ENCODE data around the gene EIF4EBP3.

DNA sequence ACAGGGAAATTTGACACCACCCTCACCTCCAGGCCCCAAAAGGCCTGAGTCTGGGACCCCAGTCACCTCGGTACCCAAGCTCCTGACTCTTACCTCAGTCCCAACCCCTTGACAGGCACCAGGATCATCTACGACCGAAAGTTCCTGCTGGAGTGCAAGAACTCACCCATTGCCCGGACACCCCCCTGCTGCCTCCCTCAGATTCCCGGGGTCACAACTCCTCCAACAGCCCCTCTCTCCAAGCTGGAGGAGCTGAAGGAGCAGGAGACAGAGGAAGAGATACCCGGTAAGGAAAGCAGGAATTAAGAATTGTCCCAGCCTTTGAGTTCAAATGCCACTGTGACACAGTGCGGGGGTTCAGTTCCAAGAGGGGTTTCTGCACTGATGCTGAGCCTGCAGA is 1.3 kb downstream of the EIF4EBP3 start:
- TF ChIP-seq, protein P1, sequence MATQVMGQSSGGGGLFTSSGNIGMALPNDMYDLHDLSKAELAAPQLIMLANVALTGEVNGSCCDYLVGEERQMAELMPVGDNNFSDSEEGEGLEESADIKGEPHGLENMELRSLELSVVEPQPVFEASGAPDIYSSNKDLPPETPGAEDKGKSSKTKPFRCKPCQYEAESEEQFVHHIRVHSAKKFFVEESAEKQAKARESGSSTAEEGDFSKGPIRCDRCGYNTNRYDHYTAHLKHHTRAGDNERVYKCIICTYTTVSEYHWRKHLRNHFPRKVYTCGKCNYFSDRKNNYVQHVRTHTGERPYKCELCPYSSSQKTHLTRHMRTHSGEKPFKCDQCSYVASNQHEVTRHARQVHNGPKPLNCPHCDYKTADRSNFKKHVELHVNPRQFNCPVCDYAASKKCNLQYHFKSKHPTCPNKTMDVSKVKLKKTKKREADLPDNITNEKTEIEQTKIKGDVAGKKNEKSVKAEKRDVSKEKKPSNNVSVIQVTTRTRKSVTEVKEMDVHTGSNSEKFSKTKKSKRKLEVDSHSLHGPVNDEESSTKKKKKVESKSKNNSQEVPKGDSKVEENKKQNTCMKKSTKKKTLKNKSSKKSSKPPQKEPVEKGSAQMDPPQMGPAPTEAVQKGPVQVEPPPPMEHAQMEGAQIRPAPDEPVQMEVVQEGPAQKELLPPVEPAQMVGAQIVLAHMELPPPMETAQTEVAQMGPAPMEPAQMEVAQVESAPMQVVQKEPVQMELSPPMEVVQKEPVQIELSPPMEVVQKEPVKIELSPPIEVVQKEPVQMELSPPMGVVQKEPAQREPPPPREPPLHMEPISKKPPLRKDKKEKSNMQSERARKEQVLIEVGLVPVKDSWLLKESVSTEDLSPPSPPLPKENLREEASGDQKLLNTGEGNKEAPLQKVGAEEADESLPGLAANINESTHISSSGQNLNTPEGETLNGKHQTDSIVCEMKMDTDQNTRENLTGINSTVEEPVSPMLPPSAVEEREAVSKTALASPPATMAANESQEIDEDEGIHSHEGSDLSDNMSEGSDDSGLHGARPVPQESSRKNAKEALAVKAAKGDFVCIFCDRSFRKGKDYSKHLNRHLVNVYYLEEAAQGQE (IDR thresholded peaks at IDR 0.05; ENCODE audit: low read depth): no peak
- TF ChIP-seq, protein P2, sequence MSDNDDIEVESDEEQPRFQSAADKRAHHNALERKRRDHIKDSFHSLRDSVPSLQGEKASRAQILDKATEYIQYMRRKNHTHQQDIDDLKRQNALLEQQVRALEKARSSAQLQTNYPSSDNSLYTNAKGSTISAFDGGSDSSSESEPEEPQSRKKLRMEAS (IDR thresholded peaks at IDR 0.05): no peak
- no peak for TF ChIP-seq CEBPB (IDR thresholded peaks at IDR 0.05)
